Measurements from ENCODE around the gene INAFM1.

DNA sequence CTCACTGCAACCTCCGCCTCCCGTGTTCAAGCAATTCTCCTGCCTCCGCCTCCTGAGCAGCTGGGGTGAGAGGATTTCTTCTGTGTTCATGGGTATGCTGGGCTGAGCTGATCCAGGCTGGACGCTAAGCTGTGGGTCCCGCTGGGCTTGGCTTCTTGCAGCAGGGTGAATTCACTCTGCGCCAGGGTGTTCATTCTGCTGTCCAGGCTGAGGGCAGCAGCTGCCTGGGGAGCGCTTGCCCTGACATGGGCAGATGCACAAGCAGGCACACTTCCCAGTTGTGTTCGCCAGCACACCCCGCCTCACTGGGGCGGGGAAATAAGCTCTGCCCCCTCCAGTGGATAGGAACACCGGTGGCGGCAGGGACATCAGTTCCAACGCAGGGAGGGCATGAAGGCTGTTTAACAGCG is 7.3 kb upstream of the INAFM1 start:
- no peak for TF ChIP-seq CTCF (IDR thresholded peaks at IDR 0.05)
- no peak for TF ChIP-seq POLR2AphosphoS5 (IDR thresholded peaks at IDR 0.05)
